ENCODE results near the gene ARID3C. TPM values are rescaled to one million over a fixed set of nuclear protein-coding genes. Genes with fewer than 3 reads are reported as not detected.

The ARID3C gene
- total RNA-seq, result 0.14 TPM in 1 of 2 replicates, not detected in the other

GRCh38 chr9:34628656-34629490 lies at the start of gene ARID3C:
Gene ARID3C, minus strand, starts transcription at chr9:34629066. Its CDS starts 1,052 bp downstream, at chr9:34628014.
- peak; percentile 83 for DNase-seq
- Mint-ChIP-seq H3K27me3 (peaks cover 57% of the 10 kb centered on the region), H3K36me3 (ENCODE audit: low read depth) (peaks cover 14% of the 10 kb centered on the region), H3K4me3 (peak within 1 kb of the TSS; percentile 83), H3K27ac (no peak within 1 kb of the TSS), H3K4me1 (peaks cover 20% of the 10 kb centered on the region), H3K9me3 (no peaks in the 10 kb centered on the region)
- intact Hi-C loops (cut with micrococcal nuclease), result no loop called here

GRCh38 chr9:34675869-34676268 lies 47.0 kb upstream of the ARID3C start:
- Mint-ChIP-seq H3K9me3 (no peaks in the 10 kb centered on the region), H3K27ac (no peak overlapping the region), H3K4me3 (no peak overlapping the region), H3K36me3 (ENCODE audit: low read depth) (no peaks in the 10 kb centered on the region), H3K27me3 (no peaks in the 10 kb centered on the region), H3K4me1 (peaks cover 2% of the 10 kb centered on the region)
- no peak for DNase-seq
- intact Hi-C loops (cut with micrococcal nuclease), result loop anchor here (1.0 kb wide), 1 partner anchor 25 kb away; no protein-coding TSS in a partner anchor

- Mint-ChIP-seq H3K27ac (no peak overlapping the region), H3K4me1 (peaks cover 2% of the 10 kb centered on the region), H3K27me3 (no peaks in the 10 kb centered on the region), H3K4me3 (no peak overlapping the region), H3K36me3 (ENCODE audit: low read depth) (no peaks in the 10 kb centered on the region), H3K9me3 (no peaks in the 10 kb centered on the region)
- intact Hi-C loops (cut with micrococcal nuclease), result loop anchor here (1.0 kb wide), 1 partner anchor 26 kb away; no protein-coding TSS in a partner anchor
- peak; percentile 83 for DNase-seq
Measured at GRCh38 chr9:34675048-34675714, 46.3 kb upstream of the ARID3C start.

GRCh38 chr9:34674440-34674839 lies 45.6 kb upstream of the ARID3C start:
- Mint-ChIP-seq H3K9me3 (no peaks in the 10 kb centered on the region), H3K36me3 (ENCODE audit: low read depth) (peaks cover 3% of the 10 kb centered on the region), H3K4me3 (no peak overlapping the region), H3K27me3 (no peaks in the 10 kb centered on the region), H3K4me1 (peaks cover 2% of the 10 kb centered on the region), H3K27ac (no peak overlapping the region)
- intact Hi-C loops (cut with micrococcal nuclease), result no loop called here
- no peak for DNase-seq

GRCh38 chr9:34671307-34671706 lies 42.4 kb upstream of the ARID3C start:
- Mint-ChIP-seq H3K36me3 (ENCODE audit: low read depth) (peaks cover 12% of the 10 kb centered on the region), H3K27ac (no peak overlapping the region)

GRCh38 chr9:34669809-34670562 lies 41.1 kb upstream of the ARID3C start:
- no peak overlapping the region for H3K27ac Mint-ChIP-seq
- DNase-seq, result no peak
- intact Hi-C loops (cut with micrococcal nuclease), result no loop called here

More at GRCh38 chr9:34671307-34671706, 42.4 kb upstream of the ARID3C start:
- DNase-seq, result no peak
- Mint-ChIP-seq H3K9me3 (no peaks in the 10 kb centered on the region), H3K4me3 (no peak overlapping the region), H3K27me3 (no peaks in the 10 kb centered on the region), H3K4me1 (peaks cover 7% of the 10 kb centered on the region)
- intact Hi-C loops (cut with micrococcal nuclease), result no loop called here

GRCh38 chr9:34665381-34666250 lies 36.8 kb upstream of the ARID3C start:
- Mint-ChIP-seq H3K4me1 (peaks cover 45% of the 10 kb centered on the region), H3K36me3 (ENCODE audit: low read depth) (peaks cover 25% of the 10 kb centered on the region), H3K4me3 (peak overlapping the region; percentile 91), H3K27ac (peak overlapping the region; percentile 90), H3K9me3 (no peaks in the 10 kb centered on the region), H3K27me3 (no peaks in the 10 kb centered on the region)
- intact Hi-C loops (cut with micrococcal nuclease), result loop anchor here (1.0 to 2.0 kb wide), 4 partner anchors 19 to 53 kb away; partner anchors contain the start of genes GALT, RPP25L and SIGMAR1
- peak; percentile 97 for DNase-seq

More at GRCh38 chr9:34669809-34670562, 41.1 kb upstream of the ARID3C start:
- Mint-ChIP-seq H3K36me3 (ENCODE audit: low read depth) (peaks cover 12% of the 10 kb centered on the region), H3K4me1 (peaks cover 12% of the 10 kb centered on the region), H3K9me3 (no peaks in the 10 kb centered on the region), H3K4me3 (no peak overlapping the region), H3K27me3 (no peaks in the 10 kb centered on the region)

GRCh38 chr9:34665067-34665380 lies 36.2 kb upstream of the ARID3C start:
- Mint-ChIP-seq H3K27ac (peak overlapping the region; percentile 85), H3K9me3 (no peaks in the 10 kb centered on the region), H3K36me3 (ENCODE audit: low read depth) (peaks cover 29% of the 10 kb centered on the region), H3K4me3 (peak overlapping the region; percentile 91), H3K4me1 (peaks cover 47% of the 10 kb centered on the region), H3K27me3 (no peaks in the 10 kb centered on the region)
- no peak for DNase-seq
- intact Hi-C loops (cut with micrococcal nuclease), result loop anchor here (1.0 to 2.0 kb wide), 4 partner anchors 19 to 52 kb away; partner anchors contain the start of genes GALT, RPP25L and SIGMAR1

- intact Hi-C loops (cut with micrococcal nuclease), result loop anchor here (1.0 to 2.0 kb wide), 4 partner anchors 18 to 52 kb away; partner anchors contain the start of genes GALT, RPP25L and SIGMAR1
- Mint-ChIP-seq H3K36me3 (ENCODE audit: low read depth) (peaks cover 25% of the 10 kb centered on the region), H3K27ac (peak overlapping the region; percentile 85), H3K27me3 (no peaks in the 10 kb centered on the region), H3K4me3 (peak overlapping the region; percentile 91), H3K4me1 (peaks cover 47% of the 10 kb centered on the region), H3K9me3 (no peaks in the 10 kb centered on the region)
- peak; percentile 92 for DNase-seq
Measured at GRCh38 chr9:34664281-34665066, 35.6 kb upstream of the ARID3C start.

GRCh38 chr9:34663303-34663605 lies 34.4 kb upstream of the ARID3C start:
- H3K4me3 Mint-ChIP-seq, result peak overlapping the region; percentile 61
- intact Hi-C loops (cut with micrococcal nuclease), result no loop called here
- no peaks in the 10 kb centered on the region for H3K9me3 Mint-ChIP-seq
- H3K27ac Mint-ChIP-seq, result peak overlapping the region; percentile 88
- peaks cover 22% of the 10 kb centered on the region for H3K36me3 Mint-ChIP-seq (ENCODE audit: low read depth)
- H3K4me1 Mint-ChIP-seq, result peaks cover 47% of the 10 kb centered on the region
- peak; percentile 76 for DNase-seq
- H3K27me3 Mint-ChIP-seq, result no peaks in the 10 kb centered on the region

GRCh38 chr9:34662526-34663302 lies 33.8 kb upstream of the ARID3C start, which contains the start of gene CCL27:
Gene CCL27, minus strand, starts transcription at chr9:34662657. Its CDS starts 24 bp downstream, at chr9:34662633.
- Mint-ChIP-seq H3K27me3 (no peaks in the 10 kb centered on the region), H3K4me1 (peaks cover 47% of the 10 kb centered on the region), H3K36me3 (ENCODE audit: low read depth) (peaks cover 19% of the 10 kb centered on the region), H3K4me3 (peak within 1 kb of the TSS; percentile 61), H3K27ac (peak within 1 kb of the TSS; percentile 88), H3K9me3 (no peaks in the 10 kb centered on the region)
- no peak for DNase-seq
- intact Hi-C loops (cut with micrococcal nuclease), result no loop called here

Data from activated CD4-positive, alpha-beta T cell treated with anti-CD3 and anti-CD28 coated beads, Interleukin-2, amount 10 ng/mL, durations not matched to agents 24 days and 14 days (primary cell).